Activated CD8-positive, alpha-beta T cell treated with anti-CD3 and anti-CD28 coated beads for 36 hours (primary cell): Measurements from ENCODE around the gene ZC3H18. TPM values are rescaled to one million over a fixed set of nuclear protein-coding genes. Genes with fewer than 3 reads are reported as not detected.
A peak's percentile ranks its signal among the peaks of the same experiment; 100 is the strongest.

Experiments
- ATAC-seq: fragments of 200-7000 bp; cut with Tn5 transposase; one replicate; pipeline ENCODE4 v1.10.0; 2021; ENCODE audit warnings: mild to moderate bottlenecking, moderate library complexity
- CTCF ChIA-PET: fragments of 350-600 bp; sonication (Branson Sonifier 250); formaldehyde crosslinking; loops from one replicate; lab custom pipeline; 2021; ENCODE audit warnings: antibody characterized with exemption; lab: Charles Lee
- POLR2A ChIA-PET: fragments of 350-600 bp; sonication (Branson Sonifier 250); formaldehyde crosslinking; loops from one replicate; lab custom pipeline; 2021; ENCODE audit warnings: antibody characterized with exemption; lab: Charles Lee
- DNase-seq: peaks from one replicate; pipeline ENCODE4 v3.0.0-alpha.2; 2020
- H3K27ac Mint-ChIP-seq: one replicate; pipeline ENCODE4 v1.8.0; 2021; ENCODE audit warnings: mild to moderate bottlenecking, mixed read lengths
- H3K27me3 Mint-ChIP-seq: one replicate; pipeline ENCODE4 v1.8.0; 2021; ENCODE audit warnings: mixed read lengths
- H3K36me3 Mint-ChIP-seq: one replicate; pipeline ENCODE4 v1.8.0; 2021; ENCODE audit warnings: low read depth, mixed read lengths
- H3K4me1 Mint-ChIP-seq: one replicate; pipeline ENCODE4 v1.8.0; 2021; ENCODE audit warnings: low read depth, mixed read lengths
- H3K4me3 Mint-ChIP-seq: one replicate; pipeline ENCODE4 v1.8.0; 2021; ENCODE audit warnings: mild to moderate bottlenecking, moderate library complexity, mixed read lengths
- H3K9me3 Mint-ChIP-seq: one replicate; pipeline ENCODE4 v1.8.0; 2021; ENCODE audit warnings: mixed read lengths
- intact Hi-C: fragments of 100-400 bp; cut with micrococcal nuclease; formaldehyde crosslinking; loops from one replicate; pipeline ENCODE4 v1.10.0; 2022
- total RNA-seq, 2 experiments: library from RNA; stranded (reverse); gene quantifications; one replicate each; pipeline ENCODE4 v1.2.3, GENCODE V29; 2021
- TF ChIP-seq, protein P1 (sequence below): fragments of 200-600 bp; IDR thresholded peaks from one replicate; pipeline ENCODE4 v1.8.0; 2022; ENCODE audit warnings: antibody characterized with exemption, mild to moderate bottlenecking

Gene ZC3H18
- total RNA-seq, 2 experiments from 2014 or later = 67.7 to 73.5 TPM

DNA sequence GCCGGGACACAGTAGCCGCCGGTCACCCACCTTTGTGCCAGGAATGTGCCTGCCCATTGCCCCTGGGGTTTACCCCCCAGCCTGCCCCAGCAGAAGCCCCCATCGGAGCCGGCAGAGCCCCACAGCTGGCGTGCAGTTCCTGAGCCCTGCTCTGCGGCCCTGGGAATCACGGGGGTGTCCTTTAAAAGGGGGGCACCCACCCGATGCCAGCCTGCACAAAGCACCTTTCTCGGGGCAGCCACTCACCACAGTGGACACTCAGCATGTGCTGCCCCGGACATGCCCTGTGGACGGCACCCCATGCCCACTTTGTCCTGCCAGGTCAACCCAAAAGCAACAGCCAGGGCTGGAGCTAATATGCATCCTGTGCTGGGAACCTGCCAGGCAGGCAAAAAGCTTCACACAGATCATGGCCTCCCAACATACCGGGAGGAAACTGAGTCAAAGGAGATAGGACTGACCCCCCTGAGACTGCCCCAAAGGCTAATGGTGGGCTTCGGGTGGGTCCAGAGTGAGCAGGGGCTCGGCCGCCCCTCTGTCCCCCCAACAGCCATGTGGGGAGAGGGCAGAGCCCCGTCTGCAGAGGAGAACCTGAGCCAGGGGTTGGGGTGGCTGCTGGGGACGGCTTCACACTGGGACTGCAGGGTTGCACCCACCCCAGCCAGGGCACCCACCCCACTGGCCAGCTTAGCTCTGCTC lies 45.8 kb upstream of the ZC3H18 start:
- H3K27me3 Mint-ChIP-seq = no peaks in the 10 kb centered on the region
- no peaks in the 10 kb centered on the region for H3K4me1 Mint-ChIP-seq
- no peak overlapping the region for H3K27ac Mint-ChIP-seq
- CTCF ChIA-PET = no interaction called here
- ATAC-seq = no peak
- TF ChIP-seq, protein P1, sequence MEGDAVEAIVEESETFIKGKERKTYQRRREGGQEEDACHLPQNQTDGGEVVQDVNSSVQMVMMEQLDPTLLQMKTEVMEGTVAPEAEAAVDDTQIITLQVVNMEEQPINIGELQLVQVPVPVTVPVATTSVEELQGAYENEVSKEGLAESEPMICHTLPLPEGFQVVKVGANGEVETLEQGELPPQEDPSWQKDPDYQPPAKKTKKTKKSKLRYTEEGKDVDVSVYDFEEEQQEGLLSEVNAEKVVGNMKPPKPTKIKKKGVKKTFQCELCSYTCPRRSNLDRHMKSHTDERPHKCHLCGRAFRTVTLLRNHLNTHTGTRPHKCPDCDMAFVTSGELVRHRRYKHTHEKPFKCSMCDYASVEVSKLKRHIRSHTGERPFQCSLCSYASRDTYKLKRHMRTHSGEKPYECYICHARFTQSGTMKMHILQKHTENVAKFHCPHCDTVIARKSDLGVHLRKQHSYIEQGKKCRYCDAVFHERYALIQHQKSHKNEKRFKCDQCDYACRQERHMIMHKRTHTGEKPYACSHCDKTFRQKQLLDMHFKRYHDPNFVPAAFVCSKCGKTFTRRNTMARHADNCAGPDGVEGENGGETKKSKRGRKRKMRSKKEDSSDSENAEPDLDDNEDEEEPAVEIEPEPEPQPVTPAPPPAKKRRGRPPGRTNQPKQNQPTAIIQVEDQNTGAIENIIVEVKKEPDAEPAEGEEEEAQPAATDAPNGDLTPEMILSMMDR = no peak
- POLR2A ChIA-PET = interaction anchor here (1.0 to 1.1 kb wide), 2 partner anchors 9 to 85 kb away, joined by 3 read pairs; no protein-coding TSS in a partner anchor
- H3K4me3 Mint-ChIP-seq = no peak overlapping the region
- intact Hi-C loops = no loop called here
- peaks cover 4% of the 10 kb centered on the region for H3K36me3 Mint-ChIP-seq
- no peak for DNase-seq
- H3K9me3 Mint-ChIP-seq = no peaks in the 10 kb centered on the region

DNA sequence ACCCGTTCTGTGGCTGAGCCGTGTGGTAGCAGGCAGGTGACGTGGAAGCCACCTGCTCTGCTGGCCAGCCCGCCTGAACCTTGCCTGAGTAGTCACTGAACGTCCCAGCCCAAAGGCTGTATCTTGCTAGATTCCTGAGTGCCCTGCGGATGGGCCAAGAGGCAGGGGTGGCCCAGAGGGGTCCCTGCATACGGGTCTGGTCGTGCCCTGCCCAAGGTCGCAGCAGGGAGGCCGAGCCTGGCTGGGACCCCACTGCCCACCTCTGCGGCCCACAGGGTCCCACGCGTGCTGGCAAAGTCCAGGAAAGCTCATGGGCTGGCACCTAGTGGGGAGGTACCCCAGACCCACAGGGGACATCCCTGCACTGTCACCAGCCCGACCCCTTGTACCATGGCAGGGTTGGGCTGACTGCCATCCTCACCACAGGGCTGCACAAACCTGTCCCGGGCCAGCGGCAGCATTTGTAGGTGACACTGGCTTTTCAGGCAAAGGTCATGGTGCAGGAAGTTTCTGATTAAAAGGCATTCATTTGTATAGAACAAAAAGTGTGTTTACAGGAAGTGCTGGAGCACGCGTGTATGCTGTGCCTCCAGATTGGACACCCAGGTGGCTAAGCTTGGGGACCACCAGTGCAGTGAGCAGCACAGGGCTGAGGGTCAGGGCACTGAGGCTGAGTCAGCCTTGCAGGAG lies 45.1 kb upstream of the ZC3H18 start:
- POLR2A ChIA-PET = interaction anchor here (0.7 to 1.0 kb wide), 2 partner anchors 86 to 482 kb away, joined by 3 read pairs; no protein-coding TSS in a partner anchor

DNA sequence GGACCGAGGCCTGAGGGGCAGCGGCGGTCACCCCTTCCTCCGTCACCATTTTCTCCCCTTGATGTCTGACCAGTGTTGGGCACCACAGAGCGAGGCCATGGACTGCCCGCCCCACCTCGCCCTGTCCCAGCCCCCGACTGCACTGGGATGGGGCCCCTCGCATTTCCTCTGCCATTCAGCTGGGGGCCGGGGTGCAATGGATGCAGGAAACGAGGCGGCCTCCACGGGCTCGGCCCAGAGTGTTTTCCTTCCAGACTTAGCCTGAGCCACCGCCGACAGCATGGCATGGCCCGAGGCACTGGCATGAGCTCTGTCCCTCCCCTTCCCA lies 44.6 kb upstream of the ZC3H18 start:
- no peak overlapping the region for H3K27ac Mint-ChIP-seq
- intact Hi-C loops = loop anchor here (5.0 kb wide), 1 partner anchor 73 kb away; the partner anchor contains the start of gene ZFPM1
- no peaks in the 10 kb centered on the region for H3K4me1 Mint-ChIP-seq
- DNase-seq (no peak), ATAC-seq (no peak)
- POLR2A ChIA-PET = interaction anchor here (0.7 kb wide), 1 partner anchor 483 kb away, joined by 3 read pairs; no protein-coding TSS in a partner anchor
- no peaks in the 10 kb centered on the region for H3K27me3 Mint-ChIP-seq
- H3K4me3 Mint-ChIP-seq = no peak overlapping the region
- CTCF ChIA-PET = interaction anchor here (1.1 kb wide), 1 partner anchor 88 kb away, joined by 3 read pairs; no protein-coding TSS in a partner anchor
- TF ChIP-seq, protein P1 = no peak
- no peaks in the 10 kb centered on the region for H3K9me3 Mint-ChIP-seq
- H3K36me3 Mint-ChIP-seq = peaks cover 2% of the 10 kb centered on the region

More for the DNA sequence above, 45.1 kb upstream of the ZC3H18 start:
- Mint-ChIP-seq H3K9me3 (no peaks in the 10 kb centered on the region), H3K27ac (no peak overlapping the region), H3K27me3 (no peaks in the 10 kb centered on the region), H3K4me1 (no peaks in the 10 kb centered on the region), H3K4me3 (no peak overlapping the region), H3K36me3 (peaks cover 4% of the 10 kb centered on the region)
- ATAC-seq (no peak), DNase-seq (peak; percentile 16)
- CTCF ChIA-PET = interaction anchor here (1.1 kb wide), 1 partner anchor 88 kb away, joined by 3 read pairs; no protein-coding TSS in a partner anchor
- TF ChIP-seq, protein P1 = no peak
- intact Hi-C loops = loop anchor here (5.0 kb wide), 1 partner anchor 73 kb away; the partner anchor contains the start of gene ZFPM1

DNA sequence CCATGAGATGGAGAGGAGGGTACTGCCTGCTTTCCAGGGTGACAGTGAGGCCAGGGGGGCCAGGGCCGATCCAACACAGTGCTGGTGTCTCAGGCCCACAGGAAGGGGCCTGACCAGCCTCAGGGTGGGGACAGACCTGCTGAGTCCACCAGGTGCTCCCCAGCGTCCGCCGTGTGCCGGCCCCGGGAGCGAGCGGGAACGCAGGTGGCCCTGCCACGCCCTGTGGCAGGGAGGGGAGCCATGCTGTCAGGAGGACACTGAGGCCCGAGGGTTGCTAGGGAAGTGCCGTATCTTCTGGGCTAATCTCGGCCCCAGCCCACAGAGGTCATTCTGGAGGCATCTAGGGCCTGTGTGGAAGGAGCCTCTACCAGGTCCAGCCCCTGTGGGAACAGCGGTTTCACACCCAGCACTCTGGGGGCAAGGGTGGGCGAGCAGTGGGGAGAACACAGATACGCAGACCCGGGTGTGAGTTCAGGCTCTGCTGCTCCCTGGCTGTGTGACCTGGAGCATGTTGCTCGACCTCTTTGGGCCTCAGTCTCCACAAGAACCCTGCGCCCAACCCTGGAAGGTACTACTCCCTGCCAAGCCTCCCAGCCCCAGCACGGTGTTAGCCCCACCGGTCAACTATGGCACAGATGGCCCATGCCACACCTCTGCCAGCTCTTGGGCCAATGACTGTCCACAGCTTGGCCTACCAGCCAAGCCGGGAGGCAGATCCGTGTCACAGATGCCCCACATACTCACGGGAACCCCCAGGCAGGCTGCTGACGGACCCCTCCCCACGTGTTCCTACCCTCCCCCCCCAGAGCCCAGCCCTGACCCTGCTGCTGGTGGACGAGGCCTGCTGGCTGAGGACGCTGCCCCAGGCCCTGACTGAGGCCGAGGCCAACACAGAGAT lies 43.9 kb upstream of the ZC3H18 start:
- CTCF ChIA-PET = interaction anchor here (0.9 to 1.1 kb wide), 2 partner anchors 83 to 89 kb away, joined by 3 read pairs; no protein-coding TSS in a partner anchor
- intact Hi-C loops = loop anchor here (5.0 kb wide), 1 partner anchor 74 kb away; the partner anchor contains the start of gene ZFPM1
- TF ChIP-seq, protein P1 = no peak
- Mint-ChIP-seq H3K36me3 (peaks cover 2% of the 10 kb centered on the region), H3K4me3 (no peak overlapping the region), H3K9me3 (no peaks in the 10 kb centered on the region), H3K4me1 (no peaks in the 10 kb centered on the region), H3K27ac (no peak overlapping the region), H3K27me3 (no peaks in the 10 kb centered on the region)
- ATAC-seq (no peak), DNase-seq (no peak)
- POLR2A ChIA-PET = interaction anchor here (0.7 kb wide), 1 partner anchor 483 kb away, joined by 3 read pairs; no protein-coding TSS in a partner anchor
